H1 (cell line): ENCODE data around the gene ANGPTL2. TPM values are rescaled to one million over a fixed set of nuclear protein-coding genes. Genes with fewer than 3 reads are reported as not detected.

Experiments used
- CTCF ChIA-PET: fragments of 300-600 bp; sonication (Branson Sonifier 250); formaldehyde crosslinking; loops from one replicate; lab custom pipeline; 2021; ENCODE audit not compliant: partially characterized antibody; lab: Charles Lee
- POLR2A ChIA-PET: fragments of 300-600 bp; sonication (Branson Sonifier 250); formaldehyde crosslinking; loops from one replicate; lab custom pipeline; 2021; ENCODE audit warnings: inconsistent platforms; ENCODE audit not compliant: partially characterized antibody; lab: Charles Lee
- DNase-seq, 2 experiments: peaks; one replicate each; pipeline versions ENCODE4 v3.0.0 to v3.0.0-alpha.2; 2010 to 2022; ENCODE audit warnings: low spot score in 2 of 2, low read depth in 1 of 2, mixed read lengths in 1 of 2
- FAIRE-seq: peaks from 2 replicates; lab custom pipeline; 2011; peaks lifted over from hg19 to GRCh38; lab: Jason Lieb, UNC
- H2AFZ ChIP-seq: 2 replicates; pipeline ENCODE4 v1.8.1; 2012; ENCODE audit warnings: low read length, inconsistent platforms
- H2AK5ac ChIP-seq: 2 replicates; pipeline ENCODE4 v1.6.1; 2013; ENCODE audit warnings: low read depth, low read length
- H2BK120ac ChIP-seq: replicated peaks from 2 replicates; pipeline ENCODE3; 2013; ENCODE audit warnings: low read depth, low read length, inconsistent platforms
- H2BK12ac ChIP-seq: 2 replicates; pipeline ENCODE4 v1.6.1; 2013; ENCODE audit warnings: low read depth, low read length
- H2BK15ac ChIP-seq: 2 replicates; pipeline ENCODE4 v1.6.1; 2013; ENCODE audit warnings: low read length
- H2BK20ac ChIP-seq: 2 replicates; pipeline ENCODE4 v1.6.1; 2013; ENCODE audit warnings: low read length
- H2BK5ac ChIP-seq: 2 replicates; pipeline ENCODE4 v1.6.1; 2013; ENCODE audit warnings: low read depth, low read length
- H3K14ac ChIP-seq: 2 replicates; pipeline ENCODE4 v1.6.1; 2013; ENCODE audit warnings: inconsistent platforms; ENCODE audit not compliant: insufficient read length
- H3K18ac ChIP-seq: 2 replicates; pipeline ENCODE4 v1.6.1; 2013; ENCODE audit warnings: low read length; ENCODE audit errors: extremely low read depth
- H3K23ac ChIP-seq: 2 replicates; pipeline ENCODE4 v1.6.1; 2013; ENCODE audit warnings: inconsistent platforms; ENCODE audit not compliant: insufficient read length
- H3K23me2 ChIP-seq: 2 replicates; pipeline ENCODE4 v1.6.1; 2013; ENCODE audit warnings: low read depth, low read length
- H3K27ac ChIP-seq: 2 replicates; pipeline ENCODE4 v1.6.1; 2011; ENCODE audit warnings: low read depth, low read length, inconsistent platforms
- H3K27me3 ChIP-seq, 4 experiments: replicated peaks in 1 of 4; 1 replicate in 1 of 4; 2 replicates in 3 of 4; pipeline versions ENCODE4 v1.6.1 to v1.8.1; 2011 to 2013; ENCODE audit warnings: low read length in 3 of 4, mild to moderate bottlenecking in 3 of 4, inconsistent platforms in 2 of 4, mixed read lengths in 2 of 4, moderate library complexity in 1 of 4; ENCODE audit not compliant: control insufficient read depth in 3 of 4, insufficient read depth in 3 of 4; ENCODE audit errors: extremely low read depth in 1 of 4
- H3K36me3 ChIP-seq, 4 experiments: 2 replicates each; pipeline versions ENCODE4 v1.6.1 to v1.8.1; 2011 to 2013; ENCODE audit warnings: mild to moderate bottlenecking in 4 of 4, low read length in 3 of 4, moderate library complexity in 2 of 4, control low read depth in 1 of 4, inconsistent platforms in 1 of 4; ENCODE audit not compliant: insufficient read depth in 4 of 4, control insufficient read depth in 2 of 4
- H3K4ac ChIP-seq: replicated peaks from 2 replicates; pipeline ENCODE3; 2013; ENCODE audit warnings: low read length, low read depth, mixed read lengths, inconsistent platforms; ENCODE audit not compliant: insufficient read length
- H3K4me1 ChIP-seq, 4 experiments: replicated peaks in 1 of 4; 1 replicate in 1 of 4; 2 replicates in 3 of 4; pipeline versions ENCODE4 v1.6.1 to v1.8.1; 2011 to 2013; ENCODE audit warnings: low read length in 3 of 4, inconsistent platforms in 2 of 4, mixed read lengths in 1 of 4; ENCODE audit not compliant: insufficient read depth in 4 of 4, control insufficient read depth in 3 of 4
- H3K4me2 ChIP-seq, 2 experiments: 2 replicates each; pipeline versions ENCODE4 v1.6.1 to v1.8.1; 2011 to 2013; ENCODE audit warnings: low read depth in 2 of 2, low read length in 2 of 2, control low read depth in 1 of 2, inconsistent platforms in 1 of 2, mild to moderate bottlenecking in 1 of 2; ENCODE audit not compliant: insufficient read depth in 1 of 2
- H3K4me3 ChIP-seq, 4 experiments: fragments of 200-600, 300-600 bp in 1 of 4; sonication (generic), shearing (Covaris generic), sonication (Bioruptor Twin) in 1 of 4; 2 replicates each; pipeline versions ENCODE4 v1.5.1 to v1.8.1; 2011 to 2016; ENCODE audit warnings: low read length in 4 of 4, low read depth in 3 of 4, control low read depth in 2 of 4, inconsistent platforms in 2 of 4, mild to moderate bottlenecking in 2 of 4, mixed read lengths in 1 of 4, moderate library complexity in 1 of 4; ENCODE audit not compliant: insufficient read depth in 2 of 4; ENCODE audit errors: extremely low read depth in 1 of 4
- H3K56ac ChIP-seq: replicated peaks from 2 replicates; pipeline ENCODE3; 2013; ENCODE audit warnings: low read depth, mild to moderate bottlenecking, mixed read lengths, low read length, inconsistent platforms; ENCODE audit not compliant: insufficient read length
- H3K79me1 ChIP-seq: 2 replicates; pipeline ENCODE4 v1.6.1; 2013; ENCODE audit warnings: low read depth, low read length, control low read depth
- H3K79me2 ChIP-seq, 2 experiments: 2 replicates each; pipeline versions ENCODE4 v1.6.1 to v1.8.1; 2012 to 2013; ENCODE audit warnings: low read length in 2 of 2, mild to moderate bottlenecking in 2 of 2, inconsistent platforms in 1 of 2; ENCODE audit not compliant: insufficient read depth in 2 of 2, control insufficient read depth in 1 of 2
- H3K9ac ChIP-seq, 4 experiments: replicated peaks in 1 of 4; 1 replicate in 1 of 4; 2 replicates in 3 of 4; pipeline versions ENCODE4 v1.6.1 to v1.8.1; 2011 to 2013; ENCODE audit warnings: low read depth in 3 of 4, low read length in 3 of 4, control low read depth in 2 of 4, mild to moderate bottlenecking in 2 of 4, moderate library complexity in 2 of 4, inconsistent platforms in 1 of 4; ENCODE audit errors: extremely low read depth in 1 of 4
- H3K9me3 ChIP-seq, 2 experiments: 2 replicates each; pipeline versions ENCODE4 v1.6.1 to v1.8.1; 2012 to 2013; ENCODE audit warnings: mild to moderate bottlenecking in 2 of 2, moderate library complexity in 2 of 2, control low read depth in 1 of 2, inconsistent platforms in 1 of 2, low read depth in 1 of 2, low read length in 1 of 2, mixed read lengths in 1 of 2; ENCODE audit not compliant: insufficient read depth in 2 of 2
- H4K20me1 ChIP-seq, 2 experiments: replicated peaks in 1 of 2; 2 replicates each; pipeline versions ENCODE3 to v1.8.1; 2011 to 2013; ENCODE audit warnings: inconsistent platforms in 2 of 2, low read length in 2 of 2, mild to moderate bottlenecking in 1 of 2; ENCODE audit not compliant: insufficient read depth in 2 of 2, control insufficient read depth in 1 of 2
- H4K5ac ChIP-seq: 2 replicates; pipeline ENCODE4 v1.6.1; 2013; ENCODE audit warnings: low read length, low read depth, mixed read lengths, inconsistent platforms; ENCODE audit not compliant: insufficient read length
- H4K8ac ChIP-seq: 2 replicates; pipeline ENCODE4 v1.8.0; 2013; ENCODE audit warnings: mild to moderate bottlenecking, moderate library complexity, low read length, inconsistent platforms; ENCODE audit not compliant: insufficient read depth; ENCODE audit errors: extremely low read depth
- H4K91ac ChIP-seq: replicated peaks from 2 replicates; pipeline ENCODE3; 2013; ENCODE audit warnings: low read length, mixed read lengths, inconsistent platforms; ENCODE audit not compliant: insufficient read length
- CBX8 ChIP-seq: fragments of 300-800, 300-1000 bp; sonication (generic); IDR thresholded peaks from 2 replicates; pipeline ENCODE4 v1.7.1; 2016; ENCODE audit warnings: low read depth, low read length, borderline replicate concordance
- CEBPB ChIP-seq: IDR thresholded peaks from 2 replicates; pipeline ENCODE4 v1.6.1; 2012; ENCODE audit warnings: low read depth, low read length
- CHD2 ChIP-seq: IDR thresholded peaks from 2 replicates; pipeline ENCODE4 v1.6.1; 2012; ENCODE audit warnings: low read length, improper control_type of control experiment
- EZH2 ChIP-seq: fragments of 200-600 bp; sonication (generic); IDR thresholded peaks from 2 replicates; pipeline ENCODE4 v1.7.1; 2012; ENCODE audit warnings: low read depth, mild to moderate bottlenecking, moderate library complexity, low read length, inconsistent platforms; ENCODE audit not compliant: severe bottlenecking
- POU5F1 ChIP-seq: IDR thresholded peaks from 2 replicates; pipeline ENCODE4 v1.6.1; 2011; ENCODE audit warnings: low read depth, mild to moderate bottlenecking, low read length, moderate library complexity
- RNF2 ChIP-seq: fragments of 200-900, 300-1000 bp; sonication (generic); IDR thresholded peaks from 2 replicates; pipeline ENCODE4 v1.7.1; 2016; ENCODE audit warnings: borderline replicate concordance, low read depth, mild to moderate bottlenecking, antibody characterized with exemption, low read length; ENCODE audit not compliant: poor library complexity, severe bottlenecking; ENCODE audit errors: missing control alignments
- SRF ChIP-seq: IDR thresholded peaks from 2 replicates; pipeline ENCODE4 v1.6.1; 2011; ENCODE audit warnings: mild to moderate bottlenecking, low read depth, low read length, moderate library complexity
- TAF7 ChIP-seq: optimal IDR thresholded peaks from 2 replicates; pipeline ENCODE3; 2011; ENCODE audit warnings: low read depth, mild to moderate bottlenecking, inconsistent platforms, low read length, moderate library complexity, borderline replicate concordance
- YY1 ChIP-seq: IDR thresholded peaks from 2 replicates; pipeline ENCODE4 v1.6.1; 2011; ENCODE audit warnings: low read depth, mild to moderate bottlenecking, low read length
- ZNF274 ChIP-seq: IDR thresholded peaks from 2 replicates; pipeline ENCODE4 v1.7.0; 2012; ENCODE audit warnings: low read length, borderline replicate concordance; ENCODE audit errors: extremely low read depth
- polyA plus RNA-seq, 7 experiments: library from polyadenylated mRNA; depleted of rRNA in 3 of 7; stranded (reverse) in 5 of 7; unstranded in 2 of 7; fragments of >200 nt in 5 of 7; fragments of 200-250 nt in 2 of 7; gene quantifications; 1 replicate in 5 of 7; 2 replicates in 1 of 7; 4 replicates in 1 of 7; pipeline versions ENCODE4 v1.2.1 to v1.2.3, GENCODE V29; 2011 to 2013; ENCODE audit warnings: missing spikeins in 2 of 7, mixed read lengths in 2 of 7
- total RNA-seq: library from RNA; stranded (reverse); fragmentation: NEBNext Ultra II Directional; extraction: Animal tissue kit (Norgen Biotek cat#: 25700); gene quantifications from 2 replicates; pipeline ENCODE4 v1.2.1, GENCODE V29; 2021
- TF ChIP-seq, protein P1 (sequence below): IDR thresholded peaks from 2 replicates; pipeline ENCODE4 v1.6.1; 2012; ENCODE audit warnings: inconsistent platforms
- TF ChIP-seq, protein P2 (sequence below), 3 experiments: IDR thresholded peaks; 1 replicate in 2 of 3; 2 replicates in 1 of 3; pipeline versions ENCODE4 v1.5.1 to v1.6.1; 2011; ENCODE audit warnings: low read length in 3 of 3, mild to moderate bottlenecking in 3 of 3, inconsistent platforms in 2 of 3, low read depth in 1 of 3, moderate library complexity in 1 of 3; ENCODE audit not compliant: insufficient read depth in 1 of 3; ENCODE audit errors: control extremely low read depth in 1 of 3

ANGPTL2 gene
- total and polyA plus RNA-seq, 2 of the 8 experiments (the other 6 are each of a cell fraction or from before 2014, with no cell fraction given): 9.0 to 10.6 TPM

- Histone ChIP-seq H3K9ac (no peak overlapping the region), H2BK15ac (no peak overlapping the region), H3K79me2 (no peaks in the 10 kb centered on the region), H2AK5ac (no peak overlapping the region), H3K9me3 (no peaks in the 10 kb centered on the region), H4K5ac (no peak overlapping the region), H3K4me2 (no peak overlapping the region), H3K23me2 (no peaks in the 10 kb centered on the region), H3K27me3 (no peaks in the 10 kb centered on the region), H3K79me1 (no peaks in the 10 kb centered on the region), H3K23ac (no peak overlapping the region), H2BK120ac (no peak overlapping the region), H3K36me3 (no peaks in the 10 kb centered on the region), H2BK20ac (no peak overlapping the region), H3K4ac (no peak overlapping the region), H3K56ac (no peak overlapping the region), H4K8ac (no peak overlapping the region), H2AFZ (no peak overlapping the region), H3K14ac (no peak overlapping the region), H3K27ac (no peak overlapping the region), H3K4me3 (no peak overlapping the region), H2BK12ac (no peak overlapping the region), H2BK5ac (no peak overlapping the region), H4K91ac (no peak overlapping the region), H3K4me1 (no peaks in the 10 kb centered on the region), H4K20me1 (peaks cover 0 to 5% of the 10 kb centered on the region in 2 experiments), H3K18ac (no peak overlapping the region)
- FAIRE-seq (no peak), DNase-seq (no peak)
- CTCF ChIA-PET: interaction anchor here (1.1 to 1.7 kb wide), 3 partner anchors 10 to 93 kb away, joined by 3 to 5 read pairs (median 3); no protein-coding TSS in a partner anchor
- POLR2A ChIA-PET: no interaction called here
- TF ChIP-seq SRF (no peak), TAF7 (no peak), CHD2 (no peak), CBX8 (no peak), EZH2 (no peak), POU5F1 (no peak), YY1 (no peak), RNF2 (no peak), CEBPB (no peak), ZNF274 (no peak)
- TF ChIP-seq, protein P1, sequence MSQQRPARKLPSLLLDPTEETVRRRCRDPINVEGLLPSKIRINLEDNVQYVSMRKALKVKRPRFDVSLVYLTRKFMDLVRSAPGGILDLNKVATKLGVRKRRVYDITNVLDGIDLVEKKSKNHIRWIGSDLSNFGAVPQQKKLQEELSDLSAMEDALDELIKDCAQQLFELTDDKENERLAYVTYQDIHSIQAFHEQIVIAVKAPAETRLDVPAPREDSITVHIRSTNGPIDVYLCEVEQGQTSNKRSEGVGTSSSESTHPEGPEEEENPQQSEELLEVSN: no peak
- TF ChIP-seq, protein P2, sequence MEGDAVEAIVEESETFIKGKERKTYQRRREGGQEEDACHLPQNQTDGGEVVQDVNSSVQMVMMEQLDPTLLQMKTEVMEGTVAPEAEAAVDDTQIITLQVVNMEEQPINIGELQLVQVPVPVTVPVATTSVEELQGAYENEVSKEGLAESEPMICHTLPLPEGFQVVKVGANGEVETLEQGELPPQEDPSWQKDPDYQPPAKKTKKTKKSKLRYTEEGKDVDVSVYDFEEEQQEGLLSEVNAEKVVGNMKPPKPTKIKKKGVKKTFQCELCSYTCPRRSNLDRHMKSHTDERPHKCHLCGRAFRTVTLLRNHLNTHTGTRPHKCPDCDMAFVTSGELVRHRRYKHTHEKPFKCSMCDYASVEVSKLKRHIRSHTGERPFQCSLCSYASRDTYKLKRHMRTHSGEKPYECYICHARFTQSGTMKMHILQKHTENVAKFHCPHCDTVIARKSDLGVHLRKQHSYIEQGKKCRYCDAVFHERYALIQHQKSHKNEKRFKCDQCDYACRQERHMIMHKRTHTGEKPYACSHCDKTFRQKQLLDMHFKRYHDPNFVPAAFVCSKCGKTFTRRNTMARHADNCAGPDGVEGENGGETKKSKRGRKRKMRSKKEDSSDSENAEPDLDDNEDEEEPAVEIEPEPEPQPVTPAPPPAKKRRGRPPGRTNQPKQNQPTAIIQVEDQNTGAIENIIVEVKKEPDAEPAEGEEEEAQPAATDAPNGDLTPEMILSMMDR (IDR thresholded peaks at IDR 0.05; ENCODE audit: control extremely low read depth in 1 of 3, insufficient read depth in 1 of 3, low read depth in 1 of 3, low read length in 3 of 3): no peak
Measured at GRCh38 chr9:127102176-127102575, 20.3 kb downstream of the ANGPTL2 start.
